HG03025 (cell line): ENCODE results near the gene STRBP.
"Not testable (repeated sequence)": the region's sequence is repeated elsewhere in the genome, so short reads cannot be mapped to it uniquely, and the experiment has no call there.

Experiments
- ATAC-seq: cut with Tn5 transposase; IDR thresholded peaks from one replicate; pipeline ENCODE4 v1.9.1; 2021; ENCODE audit warnings: mild to moderate bottlenecking, moderate library complexity; ENCODE audit not compliant: unreplicated experiment, low FRiP score

STRBP gene

GRCh38 chr9:123251741-123252140, 16.6 kb downstream of the STRBP start:
- no peak for ATAC-seq

GRCh38 chr9:123251324-123251723, 17.1 kb downstream of the STRBP start:
- ATAC-seq: no peak

GRCh38 chr9:123250504-123250903, 17.9 kb downstream of the STRBP start:
- ATAC-seq: no peak

GRCh38 chr9:123249162-123249561, 19.2 kb downstream of the STRBP start:
- ATAC-seq: not testable (repeated sequence)

GRCh38 chr9:123248630-123249029, 19.8 kb downstream of the STRBP start:
- ATAC-seq: no peak

GRCh38 chr9:123246534-123246933, 21.9 kb downstream of the STRBP start:
- no peak for ATAC-seq

GRCh38 chr9:123239726-123240125, 28.7 kb downstream of the STRBP start:
- ATAC-seq: no peak

- ATAC-seq: no peak
Observed at GRCh38 chr9:123238365-123238764, 30.0 kb downstream of the STRBP start.

- ATAC-seq: no peak
Observed at GRCh38 chr9:123237220-123237619, 31.2 kb downstream of the STRBP start.

- no peak for ATAC-seq
Observed at GRCh38 chr9:123235448-123235847, 32.9 kb downstream of the STRBP start.

GRCh38 chr9:123234853-123235252, 33.5 kb downstream of the STRBP start:
- ATAC-seq: peak; percentile 52

GRCh38 chr9:123232332-123232731, 36.1 kb downstream of the STRBP start:
- ATAC-seq: no peak

- ATAC-seq: no peak
Observed at GRCh38 chr9:123231421-123231820, 37.0 kb downstream of the STRBP start.

GRCh38 chr9:123228967-123229366, 39.4 kb downstream of the STRBP start:
- ATAC-seq: no peak

GRCh38 chr9:123225995-123226394, 42.4 kb downstream of the STRBP start:
- ATAC-seq: no peak

- ATAC-seq: peak; percentile 79
Observed at GRCh38 chr9:123225374-123225813, 43.0 kb downstream of the STRBP start.

- no peak for ATAC-seq
Observed at GRCh38 chr9:123220127-123220526, 48.3 kb downstream of the STRBP start.

- no peak for ATAC-seq
Observed at GRCh38 chr9:123218831-123219230, 49.6 kb downstream of the STRBP start.

GRCh38 chr9:123217128-123217654, 51.2 kb downstream of the STRBP start:
- ATAC-seq: no peak

GRCh38 chr9:123216251-123216797, 52.1 kb downstream of the STRBP start:
- ATAC-seq: no peak

- no peak for ATAC-seq
Observed at GRCh38 chr9:123211081-123211480, 57.3 kb downstream of the STRBP start.

- no peak for ATAC-seq
Observed at GRCh38 chr9:123208626-123209174, 59.7 kb downstream of the STRBP start.
